GM21381 (cell line): ENCODE data around the gene URAD.
"Not testable (repeated sequence)": the region's sequence is repeated elsewhere in the genome, so short reads cannot be mapped to it uniquely, and the experiment has no call there.

Experiments
- ATAC-seq: cut with Tn5 transposase; IDR thresholded peaks from one replicate; pipeline ENCODE4 v1.9.1; 2021; ENCODE audit warnings: mild to moderate bottlenecking, moderate library complexity; ENCODE audit not compliant: unreplicated experiment

URAD gene, protein sequence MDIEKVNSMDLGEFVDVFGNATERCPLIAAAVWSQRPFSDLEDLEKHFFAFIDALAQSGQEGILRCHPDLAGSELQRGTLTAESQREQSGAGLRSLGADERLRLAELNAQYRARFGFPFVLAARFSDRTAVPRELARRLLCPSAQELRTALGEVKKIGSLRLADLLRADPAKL

DNA sequence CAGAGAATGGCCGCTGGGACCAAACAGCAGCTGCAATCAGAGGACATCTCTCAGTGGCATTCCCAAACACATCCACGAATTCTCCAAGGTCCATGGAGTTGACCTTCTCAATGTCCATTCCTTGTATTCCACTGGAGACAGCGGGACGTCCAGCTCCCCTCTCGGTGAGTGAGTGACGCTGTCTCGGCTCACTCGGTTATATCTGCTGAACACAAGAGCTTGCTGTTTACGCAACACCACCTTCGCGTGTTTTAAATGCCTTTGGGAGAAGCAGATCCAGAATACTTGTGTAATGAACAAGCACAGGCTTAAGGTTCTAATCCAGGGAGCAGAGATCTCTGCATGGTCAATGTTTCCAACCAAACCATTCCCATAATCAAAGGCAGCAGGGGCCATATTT is at the start of gene URAD:
Gene URAD, minus strand, starts transcription at position 174 of the 400 bp plus-strand sequence. Its CDS starts 56 bp downstream, at position 118.
- ATAC-seq, result no peak

DNA sequence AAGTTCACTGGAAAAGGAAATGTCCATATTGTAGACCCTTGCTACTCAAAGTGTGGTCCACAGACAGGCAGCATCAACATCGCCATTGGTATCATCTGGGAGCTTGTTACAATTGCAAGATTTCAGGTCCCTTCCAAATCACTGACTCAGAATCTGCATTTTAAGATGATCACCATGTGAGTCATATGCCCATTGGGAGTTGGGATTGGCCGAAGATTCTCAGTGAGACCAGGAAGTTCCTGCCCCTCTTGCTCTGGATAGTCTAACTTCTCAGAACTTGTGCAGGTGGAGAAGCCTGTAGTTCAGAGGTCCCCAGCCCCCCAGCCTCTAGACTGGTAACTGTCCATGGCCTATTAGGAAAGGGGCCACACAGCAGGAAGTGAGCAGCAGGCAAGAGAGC is 48.9 kb upstream of the URAD start:
- no peak for ATAC-seq

DNA sequence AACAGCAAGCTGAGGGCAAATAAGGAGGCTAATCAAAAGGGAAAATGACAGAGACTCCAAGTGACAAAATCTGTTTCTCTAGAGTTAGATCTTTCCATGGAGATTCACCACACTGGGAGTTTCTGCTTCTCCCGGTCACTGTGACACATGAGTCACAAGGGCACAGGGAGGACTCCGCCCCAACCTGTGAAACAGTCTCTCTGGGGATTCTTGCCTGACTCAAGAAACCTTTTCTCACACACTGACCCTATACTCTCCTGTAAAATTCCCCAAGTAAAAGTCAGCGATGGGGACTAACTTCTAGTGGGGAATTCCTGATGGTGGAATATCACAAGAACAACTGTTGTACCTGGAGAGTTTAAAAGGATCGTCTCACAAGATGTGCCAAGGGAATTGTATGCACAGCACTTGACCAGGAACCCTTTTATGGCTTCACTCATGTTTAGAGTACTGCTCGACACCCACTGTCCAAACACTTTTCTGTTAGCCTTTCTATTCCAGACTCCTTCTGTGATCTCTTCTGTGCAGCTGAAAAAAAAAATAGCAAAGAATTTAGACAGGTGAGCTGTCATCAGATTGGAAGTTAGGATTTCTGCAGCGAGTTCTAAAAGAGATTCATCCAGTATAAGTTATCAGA is 46.8 kb upstream of the URAD start:
- no peak for ATAC-seq

DNA sequence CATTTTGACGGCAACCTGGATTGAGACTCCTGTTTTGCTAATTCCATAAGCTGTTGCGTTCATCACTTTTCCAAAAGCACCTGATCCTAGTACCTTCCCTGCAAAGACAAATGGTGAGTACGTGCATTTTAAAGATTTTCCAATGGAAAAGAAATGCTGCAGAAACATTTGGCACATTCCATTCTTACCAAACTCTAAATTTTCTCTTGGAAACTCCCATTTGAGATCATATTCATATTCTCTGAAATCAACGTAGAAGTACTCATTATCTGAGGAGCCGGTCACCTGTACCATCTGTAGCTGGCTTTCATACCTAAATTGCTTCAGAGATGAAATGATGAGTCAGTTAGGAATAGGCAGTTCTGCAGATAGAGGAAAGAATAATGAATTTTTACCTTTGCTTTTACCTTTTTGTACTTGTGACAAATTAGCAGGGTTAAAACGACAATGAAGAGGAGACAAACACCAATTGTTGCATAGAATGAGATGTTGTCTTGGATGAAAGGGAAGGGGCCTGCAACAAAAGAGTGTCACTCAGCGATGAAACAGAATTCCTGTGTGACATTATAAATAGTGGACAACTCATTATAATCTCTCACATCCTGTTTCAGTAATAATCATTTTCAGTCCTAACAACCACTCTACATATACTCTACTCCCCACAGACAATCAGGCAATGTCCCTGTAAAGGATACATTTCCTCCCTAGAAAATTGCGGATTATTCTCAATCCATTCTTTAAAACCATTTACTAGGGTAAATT is 45.6 kb upstream of the URAD start:
- ATAC-seq, result no peak

DNA sequence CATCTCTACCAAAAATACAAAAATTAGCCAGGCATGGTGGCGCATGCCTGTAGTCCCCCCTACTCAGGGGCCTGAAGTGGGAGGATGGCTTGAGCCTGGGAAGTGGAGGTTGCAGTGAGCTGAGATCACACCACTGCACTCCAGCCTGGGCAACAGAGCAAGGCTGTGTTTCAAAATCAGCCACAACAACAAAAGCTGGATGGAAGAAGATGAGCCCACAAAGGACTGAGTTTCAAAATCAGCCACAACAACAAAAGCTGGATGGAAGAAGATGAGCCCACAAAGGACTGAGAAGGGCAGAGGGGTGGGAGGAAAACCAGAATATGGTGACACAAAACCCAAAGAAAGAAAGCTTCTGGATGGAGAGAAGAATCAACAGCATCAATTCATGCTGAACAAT is 43.9 kb upstream of the URAD start:
- not testable (repeated sequence) for ATAC-seq

DNA sequence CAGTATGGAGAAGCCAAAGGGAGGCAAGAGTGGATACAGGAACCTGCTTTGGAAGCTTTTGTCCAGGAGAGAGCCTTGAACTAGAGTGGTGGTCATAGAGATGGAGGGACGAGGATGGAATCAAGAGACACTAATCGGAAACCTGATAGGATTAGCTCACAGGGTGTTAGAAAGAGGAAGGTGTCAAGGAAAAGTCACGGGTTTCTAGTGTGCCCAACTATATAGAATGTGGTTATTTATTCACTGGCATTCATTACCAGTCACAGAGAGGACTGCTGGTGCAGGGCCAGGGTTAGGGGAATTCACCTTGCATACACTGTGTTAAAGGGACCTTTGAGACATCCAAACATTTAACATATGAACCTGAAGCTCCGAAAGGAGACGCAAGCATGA is 43.4 kb upstream of the URAD start:
- no peak for ATAC-seq

DNA sequence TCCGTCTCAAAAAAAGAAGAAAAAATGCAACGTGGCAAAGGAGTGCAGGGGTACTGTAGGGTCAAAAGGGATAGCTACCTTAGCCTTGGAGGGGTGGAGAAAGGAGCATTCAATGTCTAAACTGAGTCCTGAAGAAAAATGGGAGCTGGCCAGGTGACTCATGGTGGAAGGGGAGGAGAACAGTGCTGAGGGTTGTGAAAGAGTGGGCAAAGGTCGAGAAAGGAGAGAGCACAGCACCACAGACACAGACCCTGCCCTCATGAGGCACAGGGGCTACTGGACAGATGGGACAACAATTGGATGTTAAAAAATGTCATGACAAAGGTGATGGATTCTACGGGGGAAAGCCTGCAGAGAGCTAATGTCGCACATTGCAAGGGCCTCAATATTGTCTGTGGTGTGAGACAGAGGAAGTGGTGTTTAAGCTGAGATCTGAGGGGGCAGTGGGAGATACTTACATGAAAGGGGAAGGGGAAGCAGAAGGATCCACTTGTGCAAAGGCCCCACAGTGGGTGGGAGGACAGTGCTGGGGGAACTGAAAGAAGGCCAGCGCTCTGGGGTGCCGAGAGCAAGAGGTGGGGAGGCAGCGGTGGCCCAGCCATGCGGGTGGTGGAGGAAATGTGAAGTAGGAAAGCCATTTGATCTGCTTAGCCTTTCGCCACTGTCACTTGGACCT is 42.9 kb upstream of the URAD start:
- ATAC-seq, result no peak

DNA sequence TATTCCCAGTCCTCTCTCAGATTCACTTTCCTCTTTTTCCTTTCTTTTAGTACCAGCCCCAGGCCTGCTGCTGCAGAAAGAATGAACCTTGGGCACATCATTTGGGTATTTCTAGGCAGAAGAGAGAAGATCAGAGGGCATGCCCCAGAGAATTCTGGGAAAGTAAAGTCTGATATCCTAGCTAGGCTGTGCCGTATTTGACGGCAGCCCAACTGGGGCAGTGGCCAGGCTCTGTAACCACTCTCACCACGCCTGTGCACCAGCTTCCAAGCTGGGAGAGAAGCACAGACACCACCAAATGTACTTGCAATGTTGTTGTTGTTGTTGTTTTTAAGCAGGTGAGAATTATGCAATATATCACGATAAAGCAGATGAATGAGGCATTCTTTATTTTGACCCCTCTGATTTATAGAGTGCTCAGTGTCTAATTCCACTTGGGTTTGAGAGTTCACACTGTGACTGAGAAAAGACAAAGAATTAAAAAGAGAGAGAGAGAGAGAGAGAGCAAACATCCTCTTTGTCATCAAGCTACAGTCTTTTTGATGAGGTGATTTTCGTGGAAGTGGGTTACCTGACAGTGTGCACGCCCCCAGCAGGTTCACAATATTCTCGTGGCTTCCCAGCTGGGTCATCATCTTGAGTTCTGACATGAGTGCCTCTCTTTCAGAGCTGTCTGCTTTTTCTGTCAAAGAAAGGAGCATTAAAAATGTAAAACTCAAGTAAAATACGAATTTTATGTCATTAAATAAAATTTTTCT is 39.3 kb upstream of the URAD start:
- no peak for ATAC-seq

DNA sequence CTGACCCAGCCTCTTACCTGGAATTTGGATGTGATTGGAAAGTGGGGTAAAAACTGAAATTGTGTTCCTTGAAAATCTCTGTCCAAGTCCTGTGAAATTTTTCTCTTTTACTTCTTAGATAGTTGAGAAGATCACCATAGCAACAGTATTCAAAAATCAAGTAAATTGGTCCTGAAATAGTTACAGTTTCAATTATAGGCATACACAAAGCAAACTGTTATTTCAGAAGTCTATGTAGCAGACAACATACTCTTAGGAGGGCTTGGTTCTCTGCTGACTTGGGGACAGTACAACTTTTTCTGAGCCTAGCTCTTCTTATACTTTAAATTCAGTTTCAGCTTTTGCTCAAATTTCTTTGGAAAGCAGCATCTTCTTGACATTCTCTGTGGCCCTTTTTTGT is 38.6 kb upstream of the URAD start:
- ATAC-seq, result no peak

DNA sequence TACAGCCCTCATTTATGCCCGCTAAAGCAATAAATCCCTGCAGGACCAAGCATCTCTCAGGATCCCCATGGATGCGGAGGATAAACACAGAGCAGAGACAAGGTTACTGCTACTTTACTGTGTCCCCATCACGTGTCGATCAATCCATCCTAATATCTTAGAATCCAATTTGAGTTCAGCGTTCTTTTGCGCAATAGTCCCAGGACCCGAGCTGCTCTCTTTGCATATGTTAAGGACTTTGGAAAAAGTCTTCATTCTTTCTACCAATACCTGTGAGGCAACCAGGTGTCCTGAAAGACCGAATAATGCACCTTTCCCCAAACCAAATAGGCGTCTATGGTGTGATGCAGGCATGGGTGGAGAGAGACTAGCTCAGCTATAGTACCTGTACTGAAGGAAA is 38.0 kb upstream of the URAD start:
- ATAC-seq, result no peak

DNA sequence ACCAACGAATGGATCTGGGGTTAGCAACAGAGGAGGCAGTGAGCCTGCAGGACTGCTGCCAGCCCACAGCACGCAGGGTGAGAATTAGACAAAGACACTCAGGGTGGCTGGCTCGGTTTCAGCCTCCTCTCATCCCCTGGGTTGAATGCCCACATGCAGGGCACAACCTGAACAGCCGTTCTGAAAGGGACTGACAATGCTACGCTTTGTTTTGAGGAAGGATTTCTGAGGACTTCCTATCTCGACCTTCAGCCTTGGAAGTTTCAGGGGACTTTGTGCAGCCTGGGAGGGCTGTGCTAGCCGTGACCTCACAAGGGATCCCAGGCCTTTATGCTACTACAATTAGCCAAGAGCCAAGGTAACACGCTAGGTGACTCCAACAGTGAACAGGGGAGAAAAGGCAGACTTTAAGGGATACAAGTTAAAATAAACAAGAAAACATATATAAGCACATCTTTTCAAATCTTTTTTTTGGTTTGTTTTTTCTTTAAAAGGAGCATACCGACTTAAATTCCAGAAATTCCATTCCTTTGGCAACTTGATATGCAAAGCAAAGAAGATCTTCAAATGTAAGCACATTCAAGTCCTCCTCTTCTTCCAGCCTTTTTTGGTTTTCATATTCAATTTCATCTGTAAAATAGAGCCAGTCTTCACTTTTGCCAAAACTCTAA is 34.5 kb upstream of the URAD start:
- no peak for ATAC-seq

DNA sequence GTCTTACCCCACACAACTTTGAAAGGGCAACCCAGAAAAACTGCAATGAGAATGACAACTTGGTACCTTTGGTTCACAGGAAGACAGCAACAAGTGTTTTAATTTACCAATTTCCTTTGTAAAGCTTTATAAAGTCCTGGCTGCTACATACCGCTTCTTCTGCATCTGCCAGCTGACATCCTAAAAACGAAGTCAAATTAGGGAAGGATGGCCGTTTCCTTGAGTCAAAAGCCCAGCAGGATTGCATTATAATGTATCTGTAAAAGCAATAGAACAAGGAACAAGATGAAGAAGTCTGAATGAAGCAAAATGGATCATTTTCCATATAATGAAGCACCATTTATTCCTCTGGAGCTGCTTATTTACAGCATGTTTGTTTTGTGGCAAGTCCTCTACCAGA is 25.8 kb upstream of the URAD start:
- no peak for ATAC-seq

DNA sequence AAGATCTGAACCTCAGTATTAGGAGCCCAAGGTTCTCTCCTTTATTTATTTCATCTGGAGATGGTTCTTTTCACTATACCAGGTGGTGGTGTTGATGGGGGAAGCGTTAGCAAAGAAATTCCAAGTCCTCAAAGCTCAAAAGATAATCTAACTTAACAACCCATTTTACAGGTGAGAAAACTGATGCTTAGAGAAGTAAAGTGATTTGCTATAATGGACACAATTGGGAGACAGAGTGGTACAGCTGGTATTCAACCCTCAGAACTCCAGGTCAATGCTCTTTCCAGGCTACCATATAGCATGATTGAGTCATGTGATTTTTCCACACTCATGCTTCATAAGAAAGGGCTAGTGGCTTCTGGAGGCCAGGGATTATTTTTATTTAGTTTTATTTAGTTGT is 25.0 kb upstream of the URAD start:
- ATAC-seq, result no peak

DNA sequence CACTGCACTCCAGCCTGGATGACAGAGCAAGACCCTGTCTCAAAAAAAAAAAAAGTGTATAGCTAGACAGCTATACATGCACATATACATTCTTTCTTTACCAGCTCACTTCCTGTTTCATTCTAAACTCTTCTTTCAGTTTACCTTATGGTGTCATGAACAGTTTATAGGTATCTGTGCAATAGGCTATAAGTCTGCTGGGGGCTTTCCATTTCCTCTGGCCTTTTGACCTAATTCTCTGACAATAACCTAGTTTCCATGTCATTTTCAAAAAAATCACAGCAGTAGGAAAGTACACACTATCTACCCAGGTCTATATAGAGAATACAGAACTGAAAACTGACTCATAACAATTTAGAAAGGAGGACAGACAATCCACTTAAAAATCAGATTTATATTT is 24.4 kb upstream of the URAD start:
- ATAC-seq, result peak; percentile 91

DNA sequence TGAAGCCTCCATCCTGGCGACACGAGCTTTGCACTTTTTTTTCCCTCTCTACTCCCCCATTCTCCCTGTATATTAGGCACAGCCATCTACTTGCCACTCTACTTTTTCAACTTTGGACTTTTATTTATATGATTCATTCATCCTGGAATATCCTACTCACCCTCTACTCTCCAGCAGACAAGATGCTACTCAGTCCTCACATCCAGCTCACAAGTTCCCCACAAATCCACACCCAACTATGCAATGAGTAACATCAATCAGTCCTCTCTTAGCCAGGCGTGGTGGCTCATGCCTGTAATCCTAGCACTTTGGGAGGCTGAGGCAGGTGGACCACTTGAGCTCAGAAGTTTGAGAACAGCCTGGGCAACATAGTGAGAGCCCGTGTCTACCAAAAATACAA is 23.9 kb upstream of the URAD start:
- ATAC-seq, result no peak

DNA sequence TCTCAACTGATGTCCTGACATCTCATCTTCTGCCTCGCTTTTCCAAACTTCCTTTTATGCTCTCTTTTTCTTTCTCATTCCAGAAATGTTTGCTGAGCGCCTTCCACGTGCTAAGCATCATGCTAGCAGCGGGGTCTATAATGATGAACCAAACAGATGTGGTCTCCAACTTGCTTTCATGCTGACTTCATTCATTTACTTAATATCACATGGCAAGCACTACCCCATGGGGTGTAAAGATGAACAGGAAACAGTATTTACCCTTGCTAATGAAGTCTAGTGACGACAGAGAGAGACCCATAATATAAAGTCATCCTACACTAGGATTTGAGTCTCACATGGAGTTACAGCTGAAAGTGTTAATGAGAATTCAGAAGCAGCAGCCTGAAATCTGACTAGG is 21.6 kb upstream of the URAD start:
- ATAC-seq, result no peak

DNA sequence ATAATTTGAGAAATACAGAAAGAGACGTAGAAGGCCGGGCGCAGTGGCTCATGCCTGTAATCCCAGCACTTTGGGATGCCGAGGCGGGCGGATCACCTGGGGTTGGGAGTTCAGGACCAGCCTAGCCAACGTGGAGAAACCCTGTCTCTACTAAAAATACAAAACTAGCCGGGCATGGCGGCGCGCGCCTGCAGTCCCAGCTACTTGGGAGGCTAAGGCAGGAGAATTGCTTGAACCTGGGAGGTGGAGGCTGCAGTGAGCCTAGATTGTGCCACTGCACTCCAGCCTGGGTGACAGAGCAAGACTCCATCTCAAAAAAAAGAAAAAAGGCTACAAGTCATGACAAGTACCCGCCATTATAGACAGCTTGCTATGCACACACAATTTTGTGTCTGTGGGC is 16.5 kb upstream of the URAD start:
- ATAC-seq, result not testable (repeated sequence)

DNA sequence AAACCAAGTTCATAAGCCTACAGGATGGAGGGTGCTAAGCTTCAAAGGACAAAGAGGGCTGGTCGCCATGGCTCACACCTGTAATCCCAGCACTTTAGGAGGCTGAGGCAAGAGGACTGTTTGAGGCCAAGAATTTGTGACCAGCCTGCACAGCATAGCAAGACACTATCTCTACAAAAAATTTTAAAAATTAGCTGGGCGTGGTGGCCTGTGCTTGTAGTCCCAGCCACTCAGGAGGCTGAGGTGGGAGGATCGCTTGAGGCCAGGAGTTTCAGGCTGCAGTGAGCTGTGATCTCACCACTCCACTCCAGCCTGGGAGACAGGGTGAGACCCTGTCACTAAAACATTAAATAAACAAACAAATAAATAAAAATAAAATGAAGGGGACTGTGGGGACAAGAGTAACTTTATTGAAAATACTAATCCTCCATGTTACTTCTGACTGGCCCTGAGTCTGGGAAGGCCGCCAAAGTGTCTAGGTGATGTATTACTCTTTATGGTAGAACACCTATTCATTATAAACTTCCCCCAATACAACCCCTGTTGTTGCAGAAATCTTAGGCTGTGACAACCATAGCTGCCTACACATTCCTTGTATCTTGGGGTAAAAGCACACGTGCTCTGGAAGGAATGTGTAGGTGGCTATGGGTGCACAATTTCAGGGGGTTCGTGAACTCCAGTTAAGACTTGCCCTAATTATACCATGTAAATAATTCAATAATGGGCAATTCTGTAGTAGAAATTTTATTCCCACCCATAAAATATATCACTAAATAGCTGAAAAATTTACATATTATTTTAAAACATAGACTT is 14.6 kb upstream of the URAD start:
- ATAC-seq, result no peak

DNA sequence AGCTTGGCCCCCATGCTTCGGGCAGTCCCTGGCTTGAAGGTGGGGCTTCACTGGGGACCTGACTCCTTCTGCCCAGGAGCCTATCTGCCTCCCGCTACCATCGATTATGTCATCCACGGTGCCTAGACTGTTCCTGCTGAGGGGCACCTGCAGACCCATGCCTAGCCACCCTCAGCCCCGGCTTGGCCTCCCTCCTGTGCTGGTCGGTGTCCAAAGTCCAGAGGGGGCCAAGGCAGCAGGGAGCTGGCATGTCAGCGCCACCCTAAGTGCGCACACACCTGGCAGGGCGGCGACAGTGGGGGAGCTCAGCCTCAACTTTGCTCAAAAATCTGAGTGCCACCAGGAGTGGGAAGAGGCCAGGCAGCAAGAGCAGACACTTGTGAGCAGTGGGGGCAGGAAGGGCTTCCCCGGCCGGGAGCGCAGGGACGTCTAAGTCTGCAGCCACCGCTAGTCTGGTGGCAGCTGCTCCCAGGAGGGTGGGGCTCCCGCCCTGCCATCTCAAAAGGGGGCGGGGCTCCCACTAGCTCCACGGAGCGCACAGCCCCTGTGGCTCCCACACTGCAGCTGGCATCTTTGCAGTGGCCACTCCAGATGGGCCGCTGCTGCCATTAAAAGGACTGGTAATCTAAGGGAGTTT is 13.5 kb upstream of the URAD start:
- ATAC-seq, result no peak
